Mesothelial cell of epicardium (in vitro differentiated cells): ENCODE measurements around the gene DNER. TPM values are rescaled to one million over a fixed set of nuclear protein-coding genes. Genes with fewer than 3 reads are reported as not detected.

Experiments
- DNase-seq, 2 experiments: peaks; one replicate each; pipeline ENCODE4 v3.0.0; 2021; ENCODE audit warnings: low spot score in 2 of 2; ENCODE audit not compliant: unreplicated experiment in 2 of 2
- H3K27ac Mint-ChIP-seq: 2 replicates; pipeline ENCODE4 v1.8.0; 2021; ENCODE audit warnings: mixed read lengths
- H3K27me3 Mint-ChIP-seq: 2 replicates; pipeline ENCODE4 v1.8.0; 2021; ENCODE audit warnings: low read depth, mixed read lengths
- H3K36me3 Mint-ChIP-seq: 2 replicates; pipeline ENCODE4 v1.8.0; 2021; ENCODE audit warnings: mixed read lengths
- H3K4me1 Mint-ChIP-seq: 2 replicates; pipeline ENCODE4 v1.8.0; 2021; ENCODE audit warnings: mixed read lengths
- H3K4me3 Mint-ChIP-seq: 2 replicates; pipeline ENCODE4 v1.8.0; 2021; ENCODE audit warnings: mild to moderate bottlenecking, moderate library complexity, mixed read lengths
- H3K9me3 Mint-ChIP-seq: 2 replicates; pipeline ENCODE4 v1.8.0; 2021; ENCODE audit warnings: mixed read lengths
- CTCF ChIP-seq: fragments of 200-600 bp; sonication (generic); IDR thresholded peaks from one replicate; pipeline ENCODE4 v1.5.0; 2021; ENCODE audit warnings: antibody characterized with exemption; ENCODE audit not compliant: unreplicated experiment
- total RNA-seq: library from RNA; stranded (reverse); gene quantifications from 3 replicates; pipeline ENCODE4 v1.2.1, GENCODE V29; 2021

DNER gene
- total RNA-seq, 1 donor from 2014 or later = not detected

- no peak for TF ChIP-seq CTCF
- peaks cover 71% of the 10 kb centered on the region for H3K27me3 Mint-ChIP-seq
Observed at GRCh38 chr2:229673676-229674075, 40.7 kb downstream of the DNER start.

DNA sequence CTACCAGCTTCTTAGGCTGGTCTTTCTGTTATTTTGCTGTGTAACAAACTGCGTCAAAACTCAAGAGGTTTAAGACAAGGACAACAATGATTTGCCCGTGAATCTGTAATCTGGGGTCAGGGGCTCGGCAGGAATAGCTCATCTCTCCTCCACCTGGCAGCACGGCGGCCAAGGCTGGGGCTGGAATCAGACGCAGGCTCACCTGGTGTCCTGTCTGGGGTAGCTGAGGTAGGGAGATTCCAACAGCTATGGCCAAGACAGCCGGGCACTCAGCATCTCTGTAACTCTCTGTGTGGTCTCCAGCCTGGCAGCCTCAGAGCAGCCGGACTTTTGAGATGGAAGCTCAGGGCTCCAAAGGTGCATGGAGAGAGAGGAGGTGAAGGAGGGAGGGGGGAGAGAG is 42.3 kb downstream of the DNER start:
- no peak for DNase-seq
- H3K27ac Mint-ChIP-seq = no peak overlapping the region
- H3K4me3 Mint-ChIP-seq = no peak overlapping the region
- H3K9me3 Mint-ChIP-seq = no peaks in the 10 kb centered on the region
- no peak for TF ChIP-seq CTCF
- H3K4me1 Mint-ChIP-seq = no peaks in the 10 kb centered on the region
- H3K36me3 Mint-ChIP-seq = no peaks in the 10 kb centered on the region
- peaks cover 56% of the 10 kb centered on the region for H3K27me3 Mint-ChIP-seq

More at GRCh38 chr2:229673676-229674075, 40.7 kb downstream of the DNER start:
- no peak for DNase-seq
- Mint-ChIP-seq H3K36me3 (no peaks in the 10 kb centered on the region), H3K4me1 (no peaks in the 10 kb centered on the region), H3K4me3 (no peak overlapping the region), H3K9me3 (no peaks in the 10 kb centered on the region), H3K27ac (no peak overlapping the region)

- no peak overlapping the region for H3K4me3 Mint-ChIP-seq
- no peak for DNase-seq
- TF ChIP-seq CTCF = no peak
Observed at GRCh38 chr2:229669841-229670240, 44.5 kb downstream of the DNER start.

DNA sequence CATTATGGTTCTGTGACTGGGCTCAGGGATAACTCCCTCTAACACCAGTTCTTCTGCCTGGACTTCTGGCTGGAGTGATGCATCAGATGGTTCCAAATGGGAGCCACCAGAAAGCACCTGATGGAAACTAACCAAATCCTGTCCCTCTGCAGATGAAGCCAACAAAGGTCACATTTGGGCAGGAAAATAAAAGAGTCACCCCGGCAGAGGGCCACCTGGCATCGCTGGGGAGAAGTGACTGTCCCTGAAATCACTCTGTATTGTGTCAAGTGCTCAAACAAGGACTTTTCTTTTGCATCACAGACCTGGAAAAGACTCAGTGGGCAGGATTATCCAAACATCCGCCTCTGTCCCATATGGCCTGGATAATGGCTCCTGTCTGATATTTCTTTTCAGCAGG is 47.5 kb downstream of the DNER start:
- Mint-ChIP-seq H3K27me3 (peaks cover 20% of the 10 kb centered on the region), H3K4me3 (no peak overlapping the region), H3K36me3 (no peaks in the 10 kb centered on the region), H3K27ac (no peak overlapping the region), H3K9me3 (no peaks in the 10 kb centered on the region), H3K4me1 (no peaks in the 10 kb centered on the region)
- no peak for DNase-seq
- no peak for TF ChIP-seq CTCF

More at GRCh38 chr2:229669841-229670240, 44.5 kb downstream of the DNER start:
- no peaks in the 10 kb centered on the region for H3K36me3 Mint-ChIP-seq
- no peak overlapping the region for H3K27ac Mint-ChIP-seq
- H3K9me3 Mint-ChIP-seq = no peaks in the 10 kb centered on the region
- H3K4me1 Mint-ChIP-seq = no peaks in the 10 kb centered on the region
- peaks cover 45% of the 10 kb centered on the region for H3K27me3 Mint-ChIP-seq

DNA sequence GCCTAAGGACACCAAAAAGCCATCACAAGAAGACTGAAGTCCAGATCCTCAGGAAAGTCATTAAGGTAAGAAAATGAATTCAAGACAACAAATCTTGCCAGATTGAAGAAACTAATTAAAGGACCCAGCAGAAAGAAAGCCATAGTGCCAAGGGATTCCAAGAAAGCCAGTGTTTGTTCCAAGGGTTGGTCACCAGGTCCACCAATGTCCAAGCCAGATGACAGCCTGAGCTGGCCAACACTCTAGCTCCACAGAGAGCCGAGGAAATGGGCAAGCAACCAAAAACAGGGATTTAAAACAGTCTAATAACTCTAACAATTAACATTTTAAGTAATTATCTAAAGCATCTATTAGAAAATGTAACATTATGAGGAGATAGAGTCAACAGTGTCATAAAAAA is 49.2 kb downstream of the DNER start:
- Mint-ChIP-seq H3K27ac (no peak overlapping the region), H3K4me3 (no peak overlapping the region), H3K4me1 (no peaks in the 10 kb centered on the region), H3K36me3 (no peaks in the 10 kb centered on the region), H3K27me3 (peaks cover 9% of the 10 kb centered on the region), H3K9me3 (no peaks in the 10 kb centered on the region)
- DNase-seq = no peak
- no peak for TF ChIP-seq CTCF

DNA sequence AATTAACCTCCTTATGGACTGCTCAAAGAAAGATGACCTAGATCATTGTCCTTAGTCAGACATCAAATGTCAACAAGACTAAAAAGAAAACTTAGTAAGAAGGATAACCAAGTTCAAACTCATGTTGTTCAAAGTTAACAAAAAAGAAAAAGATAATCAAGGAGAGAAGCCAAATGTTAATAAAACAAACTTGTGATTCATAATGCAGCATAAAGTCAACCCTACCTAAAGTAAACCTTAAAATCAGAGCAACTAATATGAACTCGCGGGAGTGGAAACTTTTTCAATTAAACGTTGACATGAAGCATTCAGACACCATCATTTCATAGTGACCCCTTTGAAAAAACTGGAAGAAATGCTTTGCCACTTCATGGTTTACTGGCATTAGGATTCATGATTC is 52.9 kb downstream of the DNER start:
- H3K4me3 Mint-ChIP-seq = no peak overlapping the region
- H3K27me3 Mint-ChIP-seq = peaks cover 4% of the 10 kb centered on the region
- no peak for TF ChIP-seq CTCF
- no peaks in the 10 kb centered on the region for H3K36me3 Mint-ChIP-seq
- no peak for DNase-seq
- H3K4me1 Mint-ChIP-seq = no peaks in the 10 kb centered on the region
- H3K27ac Mint-ChIP-seq = no peak overlapping the region
- H3K9me3 Mint-ChIP-seq = no peaks in the 10 kb centered on the region
